ENCODE results near the gene KLHL29.
"Not testable (repeated sequence)": the region's sequence is repeated elsewhere in the genome, so short reads cannot be mapped to it uniquely, and the experiment has no call there.

The KLHL29 gene

DNA sequence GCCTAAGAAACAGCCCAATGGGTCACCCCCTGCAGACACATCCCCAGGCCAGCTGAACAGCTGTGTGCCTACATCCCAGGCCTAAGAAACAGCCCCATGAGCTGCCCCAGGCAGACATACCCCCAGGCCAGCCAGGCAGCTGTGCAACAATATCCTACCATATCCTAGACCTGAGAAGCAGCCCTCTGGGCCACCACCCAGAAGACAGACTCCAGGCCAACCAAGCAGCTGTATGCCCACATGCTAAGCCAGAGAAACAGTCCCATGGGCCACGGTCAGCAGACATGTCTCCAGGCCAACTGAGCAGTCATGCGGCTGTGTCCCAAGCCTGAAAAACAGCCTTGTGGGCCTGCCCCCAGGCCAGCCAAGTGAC is 336.5 kb downstream of the KLHL29 start:
- no peak for DNase-seq (ENCODE audit: low spot score)

DNA sequence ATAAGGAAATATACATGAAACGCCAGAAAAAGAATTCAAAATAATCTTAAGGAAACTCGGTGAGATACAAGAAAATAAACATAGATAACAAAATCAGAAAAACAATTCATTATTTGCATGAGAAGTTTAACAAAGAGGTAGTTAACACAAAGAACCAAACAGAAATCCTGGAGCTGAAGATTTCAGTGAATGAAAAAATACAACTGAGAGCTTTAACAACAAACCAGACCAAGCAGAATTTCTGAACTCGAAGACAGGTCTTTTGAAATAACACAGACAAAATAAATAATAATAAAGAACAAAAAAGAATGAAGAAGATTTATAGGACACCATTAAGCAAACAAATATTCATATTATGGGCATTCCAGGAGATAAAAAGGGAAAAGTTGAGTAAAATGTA is 337.3 kb downstream of the KLHL29 start:
- no peak for DNase-seq (ENCODE audit: low spot score)

DNA sequence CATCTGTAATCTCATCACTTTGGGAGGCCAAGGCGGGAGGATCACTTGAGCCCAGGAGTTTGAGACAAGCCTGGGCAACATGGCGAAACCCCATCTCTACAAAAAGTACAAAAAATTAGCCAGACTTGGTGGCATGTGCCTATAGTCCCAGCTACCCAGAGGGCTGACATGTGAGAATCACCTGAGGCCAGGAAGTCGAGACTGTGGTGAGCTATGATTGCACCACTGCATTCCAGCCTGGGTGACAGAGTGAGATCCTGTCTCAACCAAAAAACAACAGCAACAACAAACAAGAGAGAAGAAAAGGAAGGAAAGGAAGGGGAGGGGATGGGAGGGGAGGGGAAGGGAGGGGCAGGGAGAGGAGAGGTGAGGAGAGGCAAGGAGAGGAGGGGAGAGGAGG is 338.1 kb downstream of the KLHL29 start:
- DNase-seq (ENCODE audit: low spot score), result not testable (repeated sequence)

DNA sequence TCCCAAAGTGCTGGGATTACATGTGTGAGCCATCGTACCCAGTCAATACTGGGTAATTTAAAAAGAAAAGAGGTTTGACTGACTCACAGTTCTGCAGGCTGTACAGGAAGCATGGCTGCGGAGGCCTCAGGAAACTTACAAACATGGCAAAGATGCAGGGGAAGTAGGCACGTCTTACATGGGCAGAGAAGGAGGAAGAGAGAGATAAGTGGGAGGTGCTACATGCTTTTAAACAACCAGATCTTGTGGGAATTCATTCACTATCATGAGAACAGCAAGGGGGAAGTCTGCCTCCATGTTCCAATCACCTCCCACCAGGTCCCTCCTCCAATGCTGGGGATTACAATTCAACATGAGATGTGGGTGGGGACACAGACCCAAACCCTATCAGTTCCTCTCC is 349.4 kb downstream of the KLHL29 start:
- DNase-seq (ENCODE audit: low spot score), result no peak

DNA sequence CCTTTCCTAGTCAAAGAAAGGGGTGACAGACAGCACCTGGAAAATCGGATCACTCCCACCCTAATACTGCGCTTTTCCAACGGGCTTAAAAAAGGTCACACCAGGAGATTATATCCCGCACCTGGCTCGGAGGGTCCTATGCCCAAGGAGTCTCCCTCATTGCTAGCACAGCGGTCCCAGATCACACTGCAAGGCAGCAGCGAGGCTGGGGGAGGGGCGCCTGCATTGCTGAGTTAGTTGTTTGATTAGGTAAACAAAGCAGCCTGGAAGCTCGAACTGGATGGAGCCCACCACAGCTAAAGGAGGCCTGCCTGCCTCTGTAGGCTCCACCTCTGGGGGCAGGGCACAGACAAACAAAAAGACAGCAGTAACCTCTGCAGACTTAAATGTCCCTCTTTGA is 351.8 kb downstream of the KLHL29 start:
- not testable (repeated sequence) for DNase-seq (ENCODE audit: low spot score)

DNA sequence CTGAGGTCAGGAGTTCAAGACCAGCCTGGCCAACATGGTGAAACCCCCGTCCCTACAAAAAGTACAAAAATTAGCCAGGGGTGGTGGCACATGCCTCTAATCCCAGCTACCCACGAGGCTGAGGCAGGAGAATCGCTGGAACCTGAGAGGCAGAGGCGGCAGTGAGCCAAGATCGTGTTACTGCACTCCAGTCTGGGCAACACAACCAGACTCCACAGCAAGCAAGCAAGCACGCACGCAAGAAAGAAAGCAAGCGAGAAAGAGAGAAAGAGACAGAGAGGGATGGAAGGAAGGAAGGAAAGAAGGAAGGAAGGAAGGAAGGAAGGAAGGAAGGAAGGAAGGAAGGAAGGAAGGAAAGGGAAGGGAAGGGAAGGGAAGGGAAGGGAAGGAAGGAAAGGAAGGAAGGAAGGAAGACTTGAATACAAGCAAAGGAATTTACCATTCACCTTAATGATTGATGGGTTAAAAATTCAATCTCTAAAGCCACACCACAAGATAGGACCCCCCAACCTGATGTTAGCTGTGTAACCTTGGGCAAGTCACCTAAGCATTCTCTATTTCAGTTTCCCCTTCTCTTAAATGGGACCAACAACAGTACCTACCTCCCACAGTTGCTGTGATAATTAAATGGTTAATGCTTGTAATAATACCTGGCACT is 360.2 kb downstream of the KLHL29 start:
- DNase-seq (ENCODE audit: low spot score), result no peak

DNA sequence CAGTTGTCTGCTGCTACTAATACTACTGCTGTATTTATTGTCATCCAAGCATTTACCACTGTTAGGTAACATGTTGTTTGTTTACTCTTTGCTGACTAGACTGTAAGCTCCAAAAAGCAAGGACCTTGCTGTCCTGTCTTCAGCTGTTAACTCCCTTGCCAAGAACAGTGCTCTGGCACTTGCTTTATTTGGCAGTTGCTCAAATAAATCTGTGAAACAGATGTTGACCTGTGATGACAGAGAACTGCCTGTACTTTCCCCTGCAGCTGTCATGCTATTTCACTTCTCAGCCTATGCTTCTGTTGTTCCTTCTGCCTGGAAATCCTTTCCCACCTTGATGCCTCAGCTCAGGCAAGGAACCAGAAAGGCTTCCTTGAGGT is 360.7 kb downstream of the KLHL29 start:
- no peak for DNase-seq (ENCODE audit: low spot score)

DNA sequence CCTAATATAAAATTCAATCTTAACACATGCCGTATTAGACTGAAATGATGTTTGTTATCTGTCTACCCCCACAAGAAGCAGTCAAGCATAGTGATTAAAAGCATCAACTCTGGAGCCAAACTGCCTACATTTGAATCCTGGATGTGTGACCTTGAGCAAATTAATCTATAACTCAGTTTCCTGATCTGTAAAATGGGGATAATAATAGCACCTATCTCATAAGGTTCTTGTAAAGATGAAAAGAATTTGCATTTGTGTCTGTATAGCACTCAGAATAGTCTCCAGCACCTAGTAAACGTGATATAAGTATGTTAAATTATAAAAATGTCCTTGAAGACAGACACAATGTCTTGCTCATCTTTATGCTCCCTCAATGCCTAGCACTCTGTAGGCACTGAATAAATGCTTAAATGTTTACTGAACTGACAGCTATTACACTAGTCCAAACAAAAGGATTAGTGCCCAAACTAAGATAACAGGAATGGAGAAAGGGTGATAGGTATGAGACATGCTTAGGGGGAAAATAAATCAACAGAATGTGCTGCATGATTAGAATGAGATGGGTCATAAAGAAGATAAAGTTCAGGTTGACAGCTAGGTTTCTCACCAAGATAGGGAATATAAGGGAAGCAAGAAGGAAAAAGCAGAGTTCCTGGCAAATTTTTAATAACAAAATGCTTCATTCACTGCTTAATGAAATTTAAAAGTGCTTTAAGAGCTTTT is 361.3 kb downstream of the KLHL29 start:
- no peak for DNase-seq (ENCODE audit: low spot score)

DNA sequence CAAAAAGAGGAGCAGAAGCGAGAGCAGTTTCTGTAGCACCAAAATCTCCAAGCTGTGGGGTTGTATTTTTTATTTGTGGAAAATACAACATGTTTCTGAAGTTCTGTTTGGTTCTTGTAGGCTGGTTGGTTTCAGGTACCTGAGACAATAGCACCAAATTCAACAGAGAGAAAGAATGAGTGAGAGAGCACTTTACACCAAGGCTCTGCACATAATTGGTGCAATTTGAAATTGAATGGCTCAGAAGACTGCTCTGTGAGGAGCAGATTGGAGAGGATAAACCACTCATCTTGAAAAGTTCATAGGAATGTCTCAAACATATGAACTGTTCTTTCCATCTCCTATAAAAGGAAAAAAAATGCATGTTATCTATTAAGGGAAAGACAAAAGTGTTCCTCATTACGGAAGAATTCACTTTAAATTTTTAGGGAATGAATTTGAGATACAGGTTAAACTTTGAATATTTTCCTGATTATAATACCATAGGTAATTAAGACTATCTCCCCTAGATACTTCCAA is 366.8 kb downstream of the KLHL29 start:
- DNase-seq (ENCODE audit: low spot score), result no peak

DNA sequence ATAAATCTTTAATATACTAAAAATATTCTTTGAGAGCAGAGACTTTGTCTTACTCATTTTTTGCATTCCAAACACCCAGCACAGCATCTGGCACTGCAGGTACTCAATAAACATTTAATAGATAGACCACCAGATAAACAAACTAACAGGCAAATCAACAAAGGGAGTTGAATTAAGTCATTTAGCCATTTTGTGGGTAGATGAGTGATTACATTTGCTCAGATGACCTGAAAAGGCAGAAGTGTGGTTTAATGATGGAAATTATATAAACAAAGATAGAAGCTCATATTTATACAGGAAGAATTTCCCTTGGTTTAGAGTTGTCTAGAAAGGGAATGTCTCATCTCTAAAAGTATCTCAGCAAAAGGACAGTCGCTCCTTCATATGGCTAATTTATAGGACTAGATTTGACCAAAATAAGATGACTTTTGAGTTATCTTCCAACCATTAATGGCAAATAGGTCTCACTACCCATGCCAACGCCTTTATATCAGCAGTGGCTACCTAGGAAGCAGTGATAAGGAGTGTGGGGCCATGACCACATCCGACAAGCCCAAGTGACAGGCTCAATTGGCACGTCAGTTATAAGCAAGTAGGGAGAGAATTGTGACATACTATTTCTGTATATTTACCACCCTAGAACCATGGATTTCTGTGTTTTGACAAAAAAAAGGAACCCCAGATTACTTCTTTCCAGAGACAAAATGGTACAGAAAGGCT is 368.5 kb downstream of the KLHL29 start:
- DNase-seq (ENCODE audit: low spot score), result no peak

DNA sequence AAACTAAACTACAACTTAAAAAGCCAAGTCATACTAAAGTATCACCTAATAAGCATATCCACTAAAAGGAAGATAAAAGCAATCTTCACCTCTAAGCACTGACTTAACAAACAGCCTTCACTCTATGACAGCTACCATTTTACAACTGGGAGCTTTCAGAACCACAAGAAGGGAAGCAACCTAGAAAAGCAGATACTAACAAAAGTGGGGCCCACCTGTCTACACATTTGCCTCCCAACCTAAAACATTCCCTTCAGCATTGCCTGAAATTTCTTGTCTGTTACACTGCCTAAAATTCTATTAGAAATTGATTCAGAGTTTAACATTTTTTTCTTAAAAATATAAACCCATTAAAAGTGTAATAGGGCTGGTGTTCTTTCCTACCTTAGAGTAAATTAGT is 370.0 kb downstream of the KLHL29 start:
- no peak for DNase-seq (ENCODE audit: low spot score)

DNA sequence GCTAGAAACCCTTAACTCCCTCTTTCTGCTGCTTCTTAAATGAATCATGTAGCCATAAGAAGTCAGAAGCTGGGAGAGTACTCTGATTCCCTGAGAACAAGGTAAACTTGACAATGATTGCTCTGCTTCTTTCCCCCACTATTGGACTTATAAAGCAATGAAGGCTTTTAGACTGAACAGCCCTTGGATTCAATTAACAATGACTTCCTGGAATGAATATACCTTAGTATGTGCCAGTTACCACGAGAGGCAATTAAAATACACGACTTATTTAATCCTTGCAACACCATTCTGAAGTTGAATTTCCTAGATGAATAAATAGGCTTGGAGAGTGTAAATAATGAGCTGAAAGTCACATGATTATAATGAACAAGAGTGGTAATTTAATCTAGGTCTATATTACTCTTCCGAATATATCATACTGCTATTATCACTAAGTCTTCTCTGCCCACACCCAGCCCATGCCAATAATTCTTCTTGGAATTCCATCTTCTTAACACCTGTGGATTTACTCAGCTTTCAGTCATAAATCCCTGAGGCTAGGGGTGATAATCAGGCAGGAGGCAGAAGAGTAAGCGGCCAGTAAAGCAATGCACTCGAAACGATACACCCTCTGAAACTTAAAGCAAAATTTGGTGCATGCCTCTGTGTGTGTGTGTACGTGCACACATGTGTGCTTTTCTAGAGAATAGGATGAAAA is 371.8 kb downstream of the KLHL29 start:
- DNase-seq (ENCODE audit: low spot score), result no peak

DNA sequence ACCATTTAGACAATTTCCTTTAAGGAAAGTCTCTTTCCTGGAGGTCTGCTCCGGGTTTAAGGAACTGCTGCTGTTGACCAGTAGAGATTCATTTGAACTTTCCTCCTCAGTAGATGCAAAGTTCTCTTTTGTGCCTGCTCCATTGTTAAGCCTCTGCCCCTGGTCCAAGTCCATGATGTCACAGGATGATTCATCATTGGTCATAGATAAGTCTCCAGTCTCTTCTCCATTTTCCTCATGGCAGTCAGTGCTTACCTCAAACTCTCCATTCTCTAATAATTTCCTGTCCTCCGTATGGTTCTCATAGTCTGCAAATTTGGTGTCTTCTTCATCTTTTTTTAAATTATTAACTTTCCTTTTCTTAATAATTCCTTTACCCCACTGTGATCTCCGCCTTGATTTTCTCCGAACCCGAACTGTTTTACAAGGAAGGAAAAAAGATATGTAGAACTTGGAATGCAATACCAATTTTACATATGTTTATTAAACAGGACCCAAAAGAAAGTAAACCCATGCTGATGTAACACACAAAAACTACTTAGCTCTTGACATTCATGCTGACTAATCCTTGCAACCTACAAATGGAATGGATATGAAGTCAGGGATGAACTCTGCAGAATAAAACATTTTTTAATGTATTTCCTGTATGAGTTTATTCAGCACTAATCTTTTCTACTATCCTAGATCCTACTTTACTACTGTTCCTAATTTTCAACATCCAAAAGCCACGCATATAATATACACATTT is 372.9 kb downstream of the KLHL29 start:
- DNase-seq (ENCODE audit: low spot score), result no peak

All from CD4-positive, alpha-beta T cell treated with Interleukin-2 at 100 ng/mL for 4 hours (primary cell).